Right atrium auricular region (tissue), 2 donors: ENCODE results near the gene SKI. TPM values are rescaled to one million over a fixed set of nuclear protein-coding genes. Genes with fewer than 3 reads are reported as not detected.

Experiments used
- DNase-seq: peaks from one replicate; pipeline ENCODE4 v3.0.0-alpha.2; 2019; ENCODE audit warnings: low spot score
- H3K27ac ChIP-seq, 2 donors: fragments of 200-600 bp; sonication (generic); 1 replicate in 1 of 2; 2 replicates in 1 of 2; pipeline ENCODE4 v1.5.1; 2016 to 2019
- H3K27me3 ChIP-seq, 2 donors: fragments of 200-600 bp; sonication (generic); one replicate each; pipeline versions ENCODE4 v1.5.1 to v1.6.0; 2017 to 2019
- H3K36me3 ChIP-seq: fragments of 200-600 bp; sonication (generic); one replicate; pipeline ENCODE4 v1.5.1; 2016
- H3K4me1 ChIP-seq, 2 donors: fragments of 200-600 bp; sonication (generic); one replicate each; pipeline versions ENCODE4 v1.5.1 to v1.6.0; 2017 to 2019
- H3K4me3 ChIP-seq, 2 donors: fragments of 200-600 bp; sonication (generic); 1 replicate in 1 of 2; 2 replicates in 1 of 2; pipeline ENCODE4 v1.5.1; 2017 to 2019; ENCODE audit warnings: mild to moderate bottlenecking in 1 of 2, moderate library complexity in 1 of 2
- H3K9me3 ChIP-seq, 2 donors: fragments of 200-600 bp; sonication (generic); one replicate each; pipeline ENCODE4 v1.5.1; 2019
- total RNA-seq, 2 donors: library from RNA; depleted of rRNA; stranded (reverse); fragments of >200 nt; gene quantifications; one replicate each; pipeline ENCODE4 v1.1.0, GENCODE V29; 2016
- TF ChIP-seq, protein P1 (sequence below), 2 donors: fragments of 200-600 bp; sonication (generic); IDR thresholded peaks; one replicate each; pipeline ENCODE4 v1.5.1; 2019; ENCODE audit warnings: antibody characterized with exemption in 2 of 2

The SKI gene
- total RNA-seq, 2 donors from 2014 or later = 36.7 to 57.2 TPM

DNA sequence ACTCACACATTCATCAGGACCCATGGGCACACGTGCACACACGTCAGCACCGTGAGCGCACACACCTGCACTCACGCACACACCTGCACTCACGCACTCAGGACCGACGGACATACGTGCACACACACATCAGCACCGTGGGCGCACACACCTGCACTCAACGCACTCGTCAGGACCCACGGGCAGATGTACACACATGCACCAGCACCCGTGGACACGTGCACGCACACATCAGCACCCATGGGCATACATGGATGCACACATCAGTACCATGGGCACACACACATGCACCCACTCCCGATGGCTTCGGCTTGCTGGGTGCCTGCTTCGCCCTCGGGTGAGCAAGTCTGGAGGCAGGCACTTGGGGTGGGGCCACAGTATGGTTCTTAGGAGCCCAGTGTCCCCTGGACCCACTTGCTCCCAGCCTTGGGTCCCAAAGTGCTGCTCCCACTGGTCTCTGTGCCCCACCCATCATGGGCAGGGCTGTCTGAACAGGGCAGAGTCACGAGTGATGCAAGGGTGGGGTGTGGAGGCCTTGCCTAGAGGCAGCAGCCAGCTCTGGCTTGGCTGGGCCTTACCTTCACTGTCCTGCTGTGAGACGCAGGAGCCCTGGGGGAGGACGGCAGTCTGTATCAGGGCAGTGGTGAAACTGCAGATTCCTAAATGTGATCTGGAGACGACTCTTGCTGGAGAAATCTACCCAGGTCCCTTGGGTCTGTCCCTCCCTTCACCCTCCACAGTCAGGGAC, 49.8 kb downstream of the SKI start:
- H3K4me1 ChIP-seq = peaks cover 0 to 76% of the 10 kb centered on the region in 2 donors
- TF ChIP-seq, protein P1, sequence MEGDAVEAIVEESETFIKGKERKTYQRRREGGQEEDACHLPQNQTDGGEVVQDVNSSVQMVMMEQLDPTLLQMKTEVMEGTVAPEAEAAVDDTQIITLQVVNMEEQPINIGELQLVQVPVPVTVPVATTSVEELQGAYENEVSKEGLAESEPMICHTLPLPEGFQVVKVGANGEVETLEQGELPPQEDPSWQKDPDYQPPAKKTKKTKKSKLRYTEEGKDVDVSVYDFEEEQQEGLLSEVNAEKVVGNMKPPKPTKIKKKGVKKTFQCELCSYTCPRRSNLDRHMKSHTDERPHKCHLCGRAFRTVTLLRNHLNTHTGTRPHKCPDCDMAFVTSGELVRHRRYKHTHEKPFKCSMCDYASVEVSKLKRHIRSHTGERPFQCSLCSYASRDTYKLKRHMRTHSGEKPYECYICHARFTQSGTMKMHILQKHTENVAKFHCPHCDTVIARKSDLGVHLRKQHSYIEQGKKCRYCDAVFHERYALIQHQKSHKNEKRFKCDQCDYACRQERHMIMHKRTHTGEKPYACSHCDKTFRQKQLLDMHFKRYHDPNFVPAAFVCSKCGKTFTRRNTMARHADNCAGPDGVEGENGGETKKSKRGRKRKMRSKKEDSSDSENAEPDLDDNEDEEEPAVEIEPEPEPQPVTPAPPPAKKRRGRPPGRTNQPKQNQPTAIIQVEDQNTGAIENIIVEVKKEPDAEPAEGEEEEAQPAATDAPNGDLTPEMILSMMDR (IDR thresholded peaks at IDR 0.05) = no peak
- H3K27ac ChIP-seq = peak overlapping the region; percentile 49 to 68
- H3K27me3 ChIP-seq = no peaks in the 10 kb centered on the region
- no peaks in the 10 kb centered on the region for H3K9me3 ChIP-seq
- H3K4me3 ChIP-seq = no peak overlapping the region
- DNase-seq = no peak
- peaks cover 6% of the 10 kb centered on the region for H3K36me3 ChIP-seq

DNA sequence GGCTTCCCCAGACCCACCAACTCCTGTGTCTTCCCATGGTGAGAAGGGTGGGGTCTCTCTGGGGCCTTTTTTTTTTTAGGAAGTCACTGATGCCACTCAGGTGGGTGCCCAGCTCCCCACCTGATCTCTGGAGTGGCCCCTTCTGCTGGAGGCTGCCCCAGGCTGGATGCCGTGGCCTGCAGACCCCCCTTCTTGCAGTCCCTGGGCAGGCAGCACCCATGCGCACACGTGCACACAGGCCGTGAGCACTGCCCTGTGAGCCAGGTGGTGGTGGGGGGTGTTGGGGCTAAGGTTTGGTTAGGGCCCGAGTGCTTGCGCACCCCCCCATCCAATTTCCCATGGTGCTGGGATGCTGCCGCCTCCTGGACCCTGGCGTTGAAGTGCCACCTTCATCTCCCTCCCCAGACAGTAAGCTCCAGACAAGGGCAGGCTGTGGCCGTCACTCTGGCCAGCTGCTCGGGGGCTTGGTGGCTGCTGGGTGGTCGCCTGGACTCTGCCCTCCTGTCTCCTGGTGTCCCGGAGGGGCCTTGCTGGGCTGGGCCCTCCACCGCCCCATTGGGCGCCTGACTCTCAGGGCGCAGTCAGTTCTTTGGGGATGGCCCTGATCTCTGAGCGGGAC, 50.6 kb downstream of the SKI start:
- Histone ChIP-seq H3K27me3 (no peaks in the 10 kb centered on the region), H3K4me1 (peaks cover 0 to 76% of the 10 kb centered on the region in 2 donors), H3K27ac (peak overlapping the region; percentile 49 to 68), H3K36me3 (peaks cover 6% of the 10 kb centered on the region), H3K4me3 (no peak overlapping the region), H3K9me3 (no peaks in the 10 kb centered on the region)
- TF ChIP-seq, protein P1 (IDR thresholded peaks at IDR 0.05) = no peak
- DNase-seq = no peak

DNA sequence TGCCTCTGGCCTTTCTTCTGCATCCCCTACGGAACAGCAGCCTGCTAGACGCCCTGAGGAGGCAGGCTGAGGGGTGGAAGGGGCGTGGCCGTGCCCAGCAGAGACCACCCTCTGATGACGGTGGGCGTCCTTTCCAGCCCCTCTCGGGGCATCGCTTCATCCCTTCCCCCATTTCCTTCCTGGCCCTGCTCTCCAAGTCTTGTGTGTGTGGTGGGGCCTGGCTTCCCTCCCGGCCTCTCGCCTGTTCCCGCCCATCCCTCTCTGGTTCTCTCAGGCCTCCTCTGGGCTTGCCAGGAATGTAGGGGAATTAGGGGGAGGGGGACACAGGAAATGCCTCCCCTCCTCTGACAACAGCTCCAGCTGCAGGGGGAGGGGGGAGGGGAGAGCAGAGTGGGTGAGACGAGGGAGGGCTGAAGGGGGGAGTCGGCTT, 51.1 kb downstream of the SKI start:
- TF ChIP-seq, protein P1 (IDR thresholded peaks at IDR 0.05) = no peak
- no peak for DNase-seq
- no peak overlapping the region for H3K4me3 ChIP-seq
- H3K4me1 ChIP-seq = peaks cover 0 to 76% of the 10 kb centered on the region in 2 donors
- no peaks in the 10 kb centered on the region for H3K9me3 ChIP-seq
- peaks cover 6% of the 10 kb centered on the region for H3K36me3 ChIP-seq
- peak overlapping the region; percentile 49 to 68 for H3K27ac ChIP-seq
- H3K27me3 ChIP-seq = no peaks in the 10 kb centered on the region

DNA sequence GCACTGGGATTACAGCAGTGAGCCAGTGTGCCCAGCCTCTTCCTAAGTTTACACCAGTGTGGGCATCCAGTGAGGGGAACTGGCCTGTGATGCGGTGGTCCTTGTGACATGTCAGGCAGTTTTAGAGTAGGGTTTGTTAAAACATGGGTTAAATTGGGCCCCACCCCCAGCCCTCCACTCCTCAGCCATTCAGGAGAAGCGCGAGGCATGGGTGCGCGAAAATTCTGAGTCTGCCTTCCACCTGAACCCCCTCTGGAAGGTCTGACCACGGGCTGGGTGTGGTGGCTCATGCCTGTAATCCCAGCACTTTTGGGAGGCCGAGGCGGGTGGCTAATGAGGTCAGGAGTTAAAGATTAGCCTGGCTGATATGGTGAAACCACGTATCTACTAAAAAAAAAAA, 51.7 kb downstream of the SKI start:
- DNase-seq = no peak
- TF ChIP-seq, protein P1 (IDR thresholded peaks at IDR 0.05) = no peak
- peak overlapping the region; percentile 49 to 68 for H3K27ac ChIP-seq

DNA sequence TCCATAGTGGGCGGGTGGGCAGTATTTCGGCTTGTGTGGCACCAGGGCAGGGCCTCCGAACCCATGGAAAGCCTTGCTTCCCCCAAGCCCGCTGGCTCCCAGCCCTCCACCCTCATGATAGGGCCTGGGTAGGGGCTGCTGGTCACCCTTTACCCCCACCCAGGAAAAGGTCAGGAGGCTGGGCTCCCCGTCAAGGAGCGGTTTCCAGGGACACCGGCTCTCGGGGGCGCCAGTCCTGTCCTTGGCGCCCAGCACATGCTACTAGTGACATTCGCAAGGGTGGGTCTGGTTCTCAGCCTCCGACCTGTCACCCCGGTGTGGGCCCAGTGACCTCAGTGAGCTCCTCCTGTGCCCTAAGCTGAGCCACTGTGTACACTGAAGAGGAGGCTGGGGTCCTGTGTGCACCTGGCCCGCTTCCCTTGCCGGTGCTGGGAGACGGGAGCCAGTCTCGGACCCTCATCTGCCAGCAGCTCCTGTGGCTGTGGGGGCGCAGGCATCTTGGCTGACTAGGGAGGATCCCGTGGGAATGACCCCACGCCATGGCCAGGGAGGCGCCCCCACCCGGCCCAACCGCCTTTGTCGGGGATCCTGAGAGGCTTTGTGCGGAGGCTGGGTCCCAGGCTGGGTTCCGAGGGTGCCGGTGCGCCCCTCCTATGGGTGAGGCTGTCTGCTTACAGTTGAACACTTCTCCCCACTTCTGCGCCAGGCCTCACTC, 54.6 kb downstream of the SKI start:
- Histone ChIP-seq H3K9me3 (no peaks in the 10 kb centered on the region), H3K36me3 (peaks cover 3% of the 10 kb centered on the region), H3K4me3 (no peak overlapping the region), H3K4me1 (peaks cover 0 to 74% of the 10 kb centered on the region in 2 donors), H3K27me3 (no peaks in the 10 kb centered on the region), H3K27ac (no peak overlapping the region)
- no peak for DNase-seq
- TF ChIP-seq, protein P1 (IDR thresholded peaks at IDR 0.05) = no peak

More for the DNA sequence above, 51.7 kb downstream of the SKI start:
- no peaks in the 10 kb centered on the region for H3K27me3 ChIP-seq
- H3K36me3 ChIP-seq = peaks cover 6% of the 10 kb centered on the region
- no peak overlapping the region for H3K4me3 ChIP-seq
- H3K9me3 ChIP-seq = no peaks in the 10 kb centered on the region
- peaks cover 0 to 76% of the 10 kb centered on the region in 2 donors for H3K4me1 ChIP-seq
